Endothelial cell of umbilical vein (primary cell): ENCODE data around the gene STX5.

Experiments used
- CTCF ChIP-seq, 2 donors: IDR thresholded peaks; 1 replicate in 1 of 2; 2 replicates in 1 of 2; pipeline ENCODE4 v1.5.1; 2011; ENCODE audit warnings: low read length in 2 of 2, mild to moderate bottlenecking in 2 of 2, moderate library complexity in 2 of 2, control low read depth in 1 of 2, inconsistent platforms in 1 of 2, low read depth in 1 of 2; ENCODE audit not compliant: insufficient read depth in 1 of 2; ENCODE audit errors: extremely low read depth in 1 of 2
- EZH2 ChIP-seq: IDR thresholded peaks from 2 replicates; pipeline ENCODE4 v1.6.1; 2012; ENCODE audit warnings: borderline replicate concordance, low read depth, mild to moderate bottlenecking, moderate library complexity, low read length, inconsistent platforms; ENCODE audit not compliant: severe bottlenecking
- FOS ChIP-seq: IDR thresholded peaks from 2 replicates; pipeline ENCODE4 v1.6.1; 2011; ENCODE audit warnings: mild to moderate bottlenecking, low read length, moderate library complexity, borderline replicate concordance; ENCODE audit not compliant: insufficient read depth
- GATA2 ChIP-seq: IDR thresholded peaks from 2 replicates; pipeline ENCODE4 v1.7.0; 2011; ENCODE audit warnings: low read depth, mild to moderate bottlenecking, moderate library complexity, mixed read lengths, low read length; ENCODE audit not compliant: insufficient read length, insufficient read depth
- JUN ChIP-seq: IDR thresholded peaks from 2 replicates; pipeline ENCODE4 v1.6.1; 2011; ENCODE audit warnings: borderline replicate concordance, low read depth; ENCODE audit not compliant: insufficient read length, insufficient read depth
- MAX ChIP-seq: IDR thresholded peaks from 2 replicates; pipeline ENCODE4 v1.6.1; 2011; ENCODE audit not compliant: insufficient read depth, insufficient read length
- MYC ChIP-seq: IDR thresholded peaks from one replicate; pipeline ENCODE4 v1.6.1; 2011; ENCODE audit warnings: mild to moderate bottlenecking, low read depth, low read length
- POLR2A ChIP-seq: IDR thresholded peaks from 2 replicates; pipeline ENCODE4 v1.6.1; 2012; ENCODE audit warnings: low read depth, mild to moderate bottlenecking, control low read depth, low read length
- POLR2AphosphoS5 ChIP-seq: IDR thresholded peaks from 2 replicates; pipeline ENCODE4 v1.6.1; 2012; ENCODE audit warnings: low read depth, mild to moderate bottlenecking, control low read depth, low read length, moderate library complexity; ENCODE audit not compliant: insufficient read depth

GRCh38 chr11:62823677-62824076, 8.2 kb downstream of the STX5 start:
- TF ChIP-seq POLR2A, result no peak
- TF ChIP-seq CTCF (IDR thresholded peaks at IDR 0.05; ENCODE audit: extremely low read depth in 1 of 2, insufficient read depth in 1 of 2, low read depth in 1 of 2, low read length in 2 of 2), result no peak
- no peak for TF ChIP-seq JUN
- no peak for TF ChIP-seq EZH2
- TF ChIP-seq POLR2AphosphoS5, result no peak
- TF ChIP-seq MYC, result no peak
- TF ChIP-seq GATA2, result no peak
- TF ChIP-seq FOS, result no peak
- no peak for TF ChIP-seq MAX
